HG03175 (cell line): ENCODE measurements around the gene TRAPPC12.
"Not testable (repeated sequence)": the region's sequence is repeated elsewhere in the genome, so short reads cannot be mapped to it uniquely, and the experiment has no call there.

ENCODE experiments used
- ATAC-seq: cut with Tn5 transposase; IDR thresholded peaks from one replicate; pipeline ENCODE4 v1.9.1; 2021; ENCODE audit warnings: mild to moderate bottlenecking, moderate library complexity; ENCODE audit not compliant: unreplicated experiment

The TRAPPC12 gene

GRCh38 chr2:3430740-3431490 lies 51.4 kb downstream of the TRAPPC12 start:
- ATAC-seq: no peak

GRCh38 chr2:3432067-3432466 lies 52.6 kb downstream of the TRAPPC12 start:
- no peak for ATAC-seq

- no peak for ATAC-seq
Observed at GRCh38 chr2:3432693-3433338, 53.3 kb downstream of the TRAPPC12 start.

- ATAC-seq: no peak
Observed at GRCh38 chr2:3433339-3433699, 53.8 kb downstream of the TRAPPC12 start.

GRCh38 chr2:3433776-3434400 lies 54.4 kb downstream of the TRAPPC12 start:
- ATAC-seq: no peak

- no peak for ATAC-seq
Observed at GRCh38 chr2:3434654-3435053, 55.2 kb downstream of the TRAPPC12 start.

GRCh38 chr2:3435445-3435844 lies 56.0 kb downstream of the TRAPPC12 start:
- no peak for ATAC-seq

GRCh38 chr2:3440477-3440876 lies 61.0 kb downstream of the TRAPPC12 start:
- ATAC-seq: no peak

- no peak for ATAC-seq
Observed at GRCh38 chr2:3441465-3441864, 62.0 kb downstream of the TRAPPC12 start.

GRCh38 chr2:3442185-3442584 lies 62.7 kb downstream of the TRAPPC12 start:
- ATAC-seq: no peak

GRCh38 chr2:3443083-3443482 lies 63.6 kb downstream of the TRAPPC12 start:
- ATAC-seq: no peak

- no peak for ATAC-seq
Observed at GRCh38 chr2:3443506-3444084, 64.1 kb downstream of the TRAPPC12 start.

GRCh38 chr2:3445891-3446290 lies 66.4 kb downstream of the TRAPPC12 start:
- ATAC-seq: no peak

- no peak for ATAC-seq
Observed at GRCh38 chr2:3446381-3446780, 66.9 kb downstream of the TRAPPC12 start.

GRCh38 chr2:3447186-3447585 lies 67.7 kb downstream of the TRAPPC12 start:
- ATAC-seq: not testable (repeated sequence)

GRCh38 chr2:3447789-3448317 lies 68.4 kb downstream of the TRAPPC12 start:
- no peak for ATAC-seq

GRCh38 chr2:3448441-3448911 lies 69.0 kb downstream of the TRAPPC12 start:
- ATAC-seq: not testable (repeated sequence)

GRCh38 chr2:3449086-3449485 lies 69.6 kb downstream of the TRAPPC12 start:
- ATAC-seq: no peak

GRCh38 chr2:3449936-3450335 lies 70.4 kb downstream of the TRAPPC12 start:
- no peak for ATAC-seq

GRCh38 chr2:3450385-3451010 lies 71.0 kb downstream of the TRAPPC12 start:
- no peak for ATAC-seq

- no peak for ATAC-seq
Observed at GRCh38 chr2:3451169-3451568, 71.7 kb downstream of the TRAPPC12 start.
